Measurements from ENCODE around the gene GABRG3. TPM values are rescaled to one million over a fixed set of nuclear protein-coding genes. Genes with fewer than 3 reads are reported as not detected.
"Not testable (repeated sequence)": the region's sequence is repeated elsewhere in the genome, so short reads cannot be mapped to it uniquely, and the experiment has no call there.

Gene GABRG3
- total RNA-seq, 1 donor: not detected

GRCh38 chr15:27166917-27167316 lies 195.9 kb downstream of the GABRG3 start:
- DNase-seq (ENCODE audit: low read depth in 2 of 3, low spot score in 2 of 3): no peak

GRCh38 chr15:27167738-27168137 lies 196.8 kb downstream of the GABRG3 start:
- no peak for DNase-seq (ENCODE audit: low read depth in 2 of 3, low spot score in 2 of 3)

GRCh38 chr15:27170851-27171250 lies 199.9 kb downstream of the GABRG3 start:
- no peak for DNase-seq (ENCODE audit: low read depth in 2 of 3, low spot score in 2 of 3)

GRCh38 chr15:27172821-27173220 lies 201.8 kb downstream of the GABRG3 start:
- DNase-seq (ENCODE audit: low read depth in 2 of 3, low spot score in 2 of 3): no peak

GRCh38 chr15:27175472-27176153 lies 204.6 kb downstream of the GABRG3 start:
- DNase-seq (ENCODE audit: low read depth in 2 of 3, low spot score in 2 of 3): no peak

- DNase-seq (ENCODE audit: low read depth in 2 of 3, low spot score in 2 of 3): no peak
Observed at GRCh38 chr15:27176785-27177406, 205.9 kb downstream of the GABRG3 start.

GRCh38 chr15:27179789-27180188 lies 208.8 kb downstream of the GABRG3 start:
- DNase-seq (ENCODE audit: low read depth in 2 of 3, low spot score in 2 of 3): no peak

- DNase-seq (ENCODE audit: low read depth in 2 of 3, low spot score in 2 of 3): no peak
Observed at GRCh38 chr15:27182561-27183110, 211.7 kb downstream of the GABRG3 start.

GRCh38 chr15:27183201-27183600 lies 212.2 kb downstream of the GABRG3 start:
- no peak for DNase-seq (ENCODE audit: low read depth in 2 of 3, low spot score in 2 of 3)

- not testable (repeated sequence) for DNase-seq (ENCODE audit: low read depth in 2 of 3, low spot score in 2 of 3)
Observed at GRCh38 chr15:27191515-27191914, 220.5 kb downstream of the GABRG3 start.

- no peak for DNase-seq (ENCODE audit: low read depth in 2 of 3, low spot score in 2 of 3)
Observed at GRCh38 chr15:27196691-27197090, 225.7 kb downstream of the GABRG3 start.

- DNase-seq (ENCODE audit: low read depth in 2 of 3, low spot score in 2 of 3): no peak
Observed at GRCh38 chr15:27201425-27201824, 230.4 kb downstream of the GABRG3 start.

- DNase-seq (ENCODE audit: low read depth in 2 of 3, low spot score in 2 of 3): no peak
Observed at GRCh38 chr15:27210176-27210575, 239.2 kb downstream of the GABRG3 start.

GRCh38 chr15:27214032-27214431 lies 243.1 kb downstream of the GABRG3 start:
- DNase-seq (ENCODE audit: low read depth in 2 of 3, low spot score in 2 of 3): no peak

- no peak for DNase-seq (ENCODE audit: low read depth in 2 of 3, low spot score in 2 of 3)
Observed at GRCh38 chr15:27214961-27215360, 244.0 kb downstream of the GABRG3 start.

GRCh38 chr15:27218426-27218825 lies 247.4 kb downstream of the GABRG3 start:
- DNase-seq (ENCODE audit: low read depth in 2 of 3, low spot score in 2 of 3): no peak

GRCh38 chr15:27219636-27220035 lies 248.7 kb downstream of the GABRG3 start:
- DNase-seq (ENCODE audit: low read depth in 2 of 3, low spot score in 2 of 3): no peak

GRCh38 chr15:27220199-27220598 lies 249.2 kb downstream of the GABRG3 start:
- DNase-seq (ENCODE audit: low read depth in 2 of 3, low spot score in 2 of 3): no peak

GRCh38 chr15:27222479-27222878 lies 251.5 kb downstream of the GABRG3 start:
- no peak for DNase-seq (ENCODE audit: low read depth in 2 of 3, low spot score in 2 of 3)

- DNase-seq (ENCODE audit: low read depth in 2 of 3, low spot score in 2 of 3): no peak
Observed at GRCh38 chr15:27223179-27223578, 252.2 kb downstream of the GABRG3 start.

- DNase-seq (ENCODE audit: low read depth in 2 of 3, low spot score in 2 of 3): no peak
Observed at GRCh38 chr15:27231811-27232210, 260.8 kb downstream of the GABRG3 start.

- no peak for DNase-seq (ENCODE audit: low read depth in 2 of 3, low spot score in 2 of 3)
Observed at GRCh38 chr15:27232876-27233275, 261.9 kb downstream of the GABRG3 start.

All from hematopoietic multipotent progenitor cell (in vitro differentiated cells).